ENCODE data around the gene REXO4. TPM values are rescaled to one million over a fixed set of nuclear protein-coding genes. Genes with fewer than 3 reads are reported as not detected.

REXO4 gene
- total RNA-seq, 4 donors from 2014 or later, result 11.5 to 18.1 (median 15.4) TPM

GRCh38 chr9:133428617-133429101 lies 10.8 kb upstream of the REXO4 start:
- ATAC-seq (ENCODE audit: low FRiP score) (no peak), DNase-seq (ENCODE audit: low spot score) (no peak)
- TF ChIP-seq CTCF (IDR thresholded peaks at IDR 0.05), result no peak

GRCh38 chr9:133427658-133428348 lies 10.0 kb upstream of the REXO4 start:
- TF ChIP-seq CTCF (IDR thresholded peaks at IDR 0.05), result no peak
- no peak for DNase-seq (ENCODE audit: low spot score)
- no peak for ATAC-seq (ENCODE audit: low FRiP score)

DNA sequence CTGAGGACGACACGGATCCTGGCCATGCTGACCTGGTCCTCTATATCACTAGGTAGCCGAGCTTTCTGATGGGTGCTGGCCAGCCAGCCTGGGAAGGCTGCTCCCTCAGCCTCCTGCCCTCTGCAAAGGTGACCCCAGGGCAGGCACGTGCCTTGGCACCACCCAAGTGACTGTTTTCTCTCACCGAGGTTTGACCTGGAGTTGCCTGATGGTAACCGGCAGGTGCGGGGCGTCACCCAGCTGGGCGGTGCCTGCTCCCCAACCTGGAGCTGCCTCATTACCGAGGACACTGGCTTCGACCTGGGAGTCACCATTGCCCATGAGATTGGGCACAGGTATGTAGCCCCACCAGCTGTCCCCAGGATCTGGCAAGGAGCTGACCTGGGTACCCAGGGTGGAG lies 8.2 kb upstream of the REXO4 start:
- no peak for DNase-seq (ENCODE audit: low spot score)
- no peak for TF ChIP-seq CTCF (IDR thresholded peaks at IDR 0.05)
- ATAC-seq (ENCODE audit: low FRiP score), result no peak

GRCh38 chr9:133425049-133425632 lies 7.3 kb upstream of the REXO4 start:
- ATAC-seq (ENCODE audit: low FRiP score), result no peak
- DNase-seq (ENCODE audit: low spot score), result no peak
- no peak for TF ChIP-seq CTCF (IDR thresholded peaks at IDR 0.05)

DNA sequence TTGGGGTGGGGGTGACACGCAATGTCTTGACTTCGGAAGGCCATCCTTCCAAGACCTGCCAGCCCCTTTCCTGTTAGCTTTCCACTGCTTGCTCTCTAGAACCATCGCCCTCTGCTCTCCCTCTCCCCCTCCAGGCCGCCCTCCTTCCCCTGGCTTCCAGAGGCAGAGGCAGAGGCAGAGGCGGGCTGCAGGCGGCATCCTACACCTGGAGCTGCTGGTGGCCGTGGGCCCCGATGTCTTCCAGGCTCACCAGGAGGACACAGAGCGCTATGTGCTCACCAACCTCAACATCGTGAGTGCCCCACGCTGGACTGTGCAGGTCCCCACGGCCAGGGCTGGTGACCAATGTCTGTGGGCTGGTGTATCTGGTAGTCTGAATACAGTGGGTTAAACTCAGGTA lies 6.4 kb upstream of the REXO4 start:
- TF ChIP-seq CTCF (IDR thresholded peaks at IDR 0.05), result no peak
- ATAC-seq (ENCODE audit: low FRiP score) (no peak), DNase-seq (ENCODE audit: low spot score) (no peak)

GRCh38 chr9:133423216-133423615 lies 5.4 kb upstream of the REXO4 start:
- DNase-seq (ENCODE audit: low spot score) (no peak), ATAC-seq (ENCODE audit: low FRiP score) (no peak)
- TF ChIP-seq CTCF (IDR thresholded peaks at IDR 0.05), result no peak
